ENCODE results near the gene KCTD6.

GRCh38 chr3:58551636-58552180 lies 59.8 kb downstream of the KCTD6 start:
- TF ChIP-seq, protein P1, sequence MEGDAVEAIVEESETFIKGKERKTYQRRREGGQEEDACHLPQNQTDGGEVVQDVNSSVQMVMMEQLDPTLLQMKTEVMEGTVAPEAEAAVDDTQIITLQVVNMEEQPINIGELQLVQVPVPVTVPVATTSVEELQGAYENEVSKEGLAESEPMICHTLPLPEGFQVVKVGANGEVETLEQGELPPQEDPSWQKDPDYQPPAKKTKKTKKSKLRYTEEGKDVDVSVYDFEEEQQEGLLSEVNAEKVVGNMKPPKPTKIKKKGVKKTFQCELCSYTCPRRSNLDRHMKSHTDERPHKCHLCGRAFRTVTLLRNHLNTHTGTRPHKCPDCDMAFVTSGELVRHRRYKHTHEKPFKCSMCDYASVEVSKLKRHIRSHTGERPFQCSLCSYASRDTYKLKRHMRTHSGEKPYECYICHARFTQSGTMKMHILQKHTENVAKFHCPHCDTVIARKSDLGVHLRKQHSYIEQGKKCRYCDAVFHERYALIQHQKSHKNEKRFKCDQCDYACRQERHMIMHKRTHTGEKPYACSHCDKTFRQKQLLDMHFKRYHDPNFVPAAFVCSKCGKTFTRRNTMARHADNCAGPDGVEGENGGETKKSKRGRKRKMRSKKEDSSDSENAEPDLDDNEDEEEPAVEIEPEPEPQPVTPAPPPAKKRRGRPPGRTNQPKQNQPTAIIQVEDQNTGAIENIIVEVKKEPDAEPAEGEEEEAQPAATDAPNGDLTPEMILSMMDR (IDR thresholded peaks at IDR 0.05; ENCODE audit: poor library complexity, severe bottlenecking) = no peak
- no peak for TF ChIP-seq RAD21 (conservative IDR thresholded peaks at IDR 0.05)
- TF ChIP-seq EZH2 (IDR thresholded peaks at IDR 0.05; ENCODE audit: borderline replicate concordance, insufficient read depth, low read length, poor library complexity, severe bottlenecking) = no peak
- TF ChIP-seq EP300 (conservative IDR thresholded peaks at IDR 0.05; ENCODE audit: poor library complexity, severe bottlenecking) = no peak
- TF ChIP-seq POLR2AphosphoS5 (IDR thresholded peaks at IDR 0.05) = no peak
- no peak for TF ChIP-seq SMC3 (conservative IDR thresholded peaks at IDR 0.05; ENCODE audit: poor library complexity)

Measured in neural cell (in vitro differentiated cells).